ENCODE measurements around the gene CDK8. TPM values are rescaled to one million over a fixed set of nuclear protein-coding genes. Genes with fewer than 3 reads are reported as not detected.

The CDK8 gene
- total and polyA plus RNA-seq, 12 donors, result 6.4 to 12.5 (median 9.2) TPM

- Histone ChIP-seq H3K4me3 (peak within 1 kb of the TSS; percentile 66 to 99 (median 92)), H3K27me3 (no peaks in the 10 kb centered on the region), H3K9me3 (no peaks in the 10 kb centered on the region), H3K36me3 (peaks cover 0 to 37% (median 30%) of the 10 kb centered on the region in 9 donors), H3K4me1 (peaks cover 3 to 31% (median 27%) of the 10 kb centered on the region in 9 donors), H3K27ac (peak within 1 kb of the TSS; percentile 92 to 99 (median 96))
- ATAC-seq (peak; percentile 99), DNase-seq (peak; percentile 85 to 97)
- peak in 2 of 9 donors; percentile 14 to 15 for TF ChIP-seq CTCF (IDR thresholded peaks at IDR 0.05)
- 0% methylated on average over 67 of the region's 67 CpGs for WGBS, 2 donors
- intact Hi-C loops (cut with DNase I), result loop anchor here in 2 of 10 donors (1.0 to 5.0 kb wide), 2 partner anchors 32 to 35 kb away; partner anchors contain the start of gene CDK8 (in 1 of the 2)
Observed at GRCh38 chr13:26221721-26222519, 32.0 kb upstream of the CDK8 start, which contains the start of gene RNF6. TSS of gene RNF6 (minus strand) at chr13:26222314. CDS start at chr13:26219649, 2,665 bp downstream.

- no peak for TF ChIP-seq CTCF (IDR thresholded peaks at IDR 0.05)
- H3K9me3 ChIP-seq, result no peaks in the 10 kb centered on the region
- H3K27ac ChIP-seq, result peak overlapping the region; percentile 92 to 99 (median 96)
- H3K4me3 ChIP-seq, result peak overlapping the region; percentile 66 to 99 (median 92)
- intact Hi-C loops (cut with DNase I), result loop anchor here in 2 of 10 donors (1.0 to 5.0 kb wide), 2 partner anchors 32 to 35 kb away; partner anchors contain the start of gene CDK8 (in 1 of the 2)
- DNase-seq (peak in 1 of 2 donors; percentile 15), ATAC-seq (peak; percentile 59 to 86 (median 74))
- peaks cover 3 to 33% (median 27%) of the 10 kb centered on the region in 9 donors for H3K4me1 ChIP-seq
- WGBS, 2 donors, result 19 to 26% methylated on average over 16 of the region's 16 CpGs
- no peaks in the 10 kb centered on the region for H3K27me3 ChIP-seq
- H3K36me3 ChIP-seq, result peaks cover 0 to 30% (median 23%) of the 10 kb centered on the region in 9 donors
Observed at GRCh38 chr13:26222520-26223046, 31.3 kb upstream of the CDK8 start.

- 66 to 68% methylated on average over 7 of the region's 7 CpGs for WGBS, 2 donors
- Histone ChIP-seq H3K4me3 (no peak overlapping the region), H3K4me1 (peaks cover 0 to 27% (median 10%) of the 10 kb centered on the region in 9 donors), H3K27me3 (no peaks in the 10 kb centered on the region), H3K36me3 (no peaks in the 10 kb centered on the region), H3K27ac (no peak overlapping the region), H3K9me3 (no peaks in the 10 kb centered on the region)
- intact Hi-C loops (cut with DNase I), result no loop called here
- TF ChIP-seq CTCF (IDR thresholded peaks at IDR 0.05), result no peak
- no peak for ATAC-seq
- no peak for DNase-seq
Observed at GRCh38 chr13:26225896-26226617, 27.9 kb upstream of the CDK8 start.
